NT2/D1 (cell line): ENCODE results near the gene FRMD4B.

Source experiments
- SUZ12 ChIP-seq: IDR thresholded peaks from 2 replicates; pipeline ENCODE4 v1.6.1; 2011; ENCODE audit not compliant: insufficient read length, insufficient read depth; ENCODE audit errors: extremely low read depth
- YY1 ChIP-seq: IDR thresholded peaks from 2 replicates; pipeline ENCODE4 v1.6.1; 2011; ENCODE audit not compliant: insufficient read length, insufficient read depth
- ZNF274 ChIP-seq: IDR thresholded peaks from 2 replicates; pipeline ENCODE4 v1.6.1; 2011; ENCODE audit warnings: mild to moderate bottlenecking, low read depth, low read length

- TF ChIP-seq YY1: no peak
- TF ChIP-seq ZNF274: no peak
- no peak for TF ChIP-seq SUZ12
Measured at GRCh38 chr3:69330891-69331400, 54.9 kb downstream of the FRMD4B start.
